Endothelial cell of umbilical vein (primary cell): Measurements from ENCODE around the gene CCDC59. TPM values are rescaled to one million over a fixed set of nuclear protein-coding genes. Genes with fewer than 3 reads are reported as not detected.

Experiments
- BruUV-seq: library from RNA; stranded (reverse); fragments of 400-500 nt; replicated peaks from 2 replicates; lab custom pipeline; 2021; lab: Mats Ljungman, UMichigan
- CTCF ChIA-PET: fragments of 300-600, 350-600 bp; sonication (Branson Sonifier 250); formaldehyde crosslinking; loops from one replicate; lab custom pipeline; 2021; ENCODE audit warnings: antibody characterized with exemption, inconsistent platforms; lab: Charles Lee
- POLR2A ChIA-PET: fragments of 300-600, 350-600 bp; sonication (Branson Sonifier 250); formaldehyde crosslinking; loops from one replicate; lab custom pipeline; 2021; ENCODE audit warnings: antibody characterized with exemption, inconsistent platforms; lab: Charles Lee
- DNase-seq: peaks from one replicate; pipeline ENCODE4 v3.0.0-alpha.2; 2011; ENCODE audit warnings: low read depth, low spot score
- FAIRE-seq: peaks from 2 replicates; lab custom pipeline; 2011; peaks lifted over from hg19 to GRCh38; lab: Jason Lieb, UNC
- H2AFZ ChIP-seq: 2 replicates; pipeline ENCODE4 v1.6.0; 2012; ENCODE audit warnings: low read depth, low read length, control low read depth, inconsistent platforms
- H3K27ac ChIP-seq: 2 replicates; pipeline ENCODE4 v1.5.1; 2011; ENCODE audit warnings: low read depth, mild to moderate bottlenecking, control low read depth, low read length, moderate library complexity; ENCODE audit not compliant: insufficient read depth
- H3K27me3 ChIP-seq, 2 experiments: 2 replicates each; pipeline versions ENCODE4 v1.6.0 to v1.6.1; 2011; ENCODE audit warnings: low read length in 2 of 2, mixed read lengths in 1 of 2; ENCODE audit not compliant: control insufficient read depth in 2 of 2, insufficient read depth in 2 of 2
- H3K36me3 ChIP-seq, 2 experiments: 2 replicates in 1 of 2; 3 replicates in 1 of 2; pipeline ENCODE4 v1.5.1; 2011; ENCODE audit warnings: low read length in 2 of 2, mild to moderate bottlenecking in 1 of 2, moderate library complexity in 1 of 2; ENCODE audit not compliant: control insufficient read depth in 2 of 2, insufficient read depth in 2 of 2; ENCODE audit errors: extremely low read depth in 1 of 2
- H3K4me1 ChIP-seq: 3 replicates; pipeline ENCODE4 v1.5.1; 2011; ENCODE audit warnings: mild to moderate bottlenecking, low read length; ENCODE audit not compliant: control insufficient read depth, insufficient read depth; ENCODE audit errors: extremely low read depth
- H3K4me2 ChIP-seq: 2 replicates; pipeline ENCODE4 v1.6.1; 2011; ENCODE audit warnings: low read length, control low read depth, mixed read lengths; ENCODE audit not compliant: insufficient read depth
- H3K4me3 ChIP-seq, 3 experiments: fragments of 200-600 bp in 1 of 3; sonication (generic), shearing (Covaris generic) in 1 of 3; replicated peaks in 1 of 3; 2 replicates each; pipeline ENCODE4 v1.5.1; 2011 to 2016; ENCODE audit warnings: control low read depth in 3 of 3, low read length in 3 of 3, mild to moderate bottlenecking in 2 of 3, inconsistent platforms in 1 of 3, low read depth in 1 of 3, moderate library complexity in 1 of 3; ENCODE audit not compliant: insufficient read depth in 1 of 3
- H3K79me2 ChIP-seq: 2 replicates; pipeline ENCODE4 v1.6.0; 2012; ENCODE audit warnings: low read length, inconsistent platforms; ENCODE audit not compliant: control insufficient read depth, insufficient read depth
- H3K9ac ChIP-seq: replicated peaks from 2 replicates; pipeline ENCODE3; 2011; ENCODE audit warnings: low read length, control low read depth; ENCODE audit not compliant: insufficient read depth; ENCODE audit errors: extremely low read depth
- H3K9me1 ChIP-seq: replicated peaks from 3 replicates; pipeline ENCODE4 v1.6.0; 2011; ENCODE audit warnings: mild to moderate bottlenecking, low read length; ENCODE audit not compliant: control insufficient read depth, insufficient read depth; ENCODE audit errors: extremely low read depth
- H3K9me3 ChIP-seq: replicated peaks from 2 replicates; pipeline ENCODE4 v1.5.1; 2012; ENCODE audit warnings: low read length, inconsistent platforms; ENCODE audit not compliant: control insufficient read depth, insufficient read depth
- H4K20me1 ChIP-seq: replicated peaks from 2 replicates; pipeline ENCODE3; 2011; ENCODE audit warnings: mild to moderate bottlenecking, low read length; ENCODE audit not compliant: control insufficient read depth, insufficient read depth; ENCODE audit errors: extremely low read depth
- CTCF ChIP-seq, 2 donors: IDR thresholded peaks; 1 replicate in 1 of 2; 2 replicates in 1 of 2; pipeline ENCODE4 v1.5.1; 2011; ENCODE audit warnings: low read length in 2 of 2, mild to moderate bottlenecking in 2 of 2, moderate library complexity in 2 of 2, control low read depth in 1 of 2, inconsistent platforms in 1 of 2, low read depth in 1 of 2; ENCODE audit not compliant: insufficient read depth in 1 of 2; ENCODE audit errors: extremely low read depth in 1 of 2
- GATA2 ChIP-seq: IDR thresholded peaks from 2 replicates; pipeline ENCODE4 v1.7.0; 2011; ENCODE audit warnings: low read depth, mild to moderate bottlenecking, moderate library complexity, mixed read lengths, low read length; ENCODE audit not compliant: insufficient read length, insufficient read depth
- JUN ChIP-seq: IDR thresholded peaks from 2 replicates; pipeline ENCODE4 v1.6.1; 2011; ENCODE audit warnings: borderline replicate concordance, low read depth; ENCODE audit not compliant: insufficient read length, insufficient read depth
- MAX ChIP-seq: IDR thresholded peaks from 2 replicates; pipeline ENCODE4 v1.6.1; 2011; ENCODE audit not compliant: insufficient read depth, insufficient read length
- MYC ChIP-seq: IDR thresholded peaks from one replicate; pipeline ENCODE4 v1.6.1; 2011; ENCODE audit warnings: mild to moderate bottlenecking, low read depth, low read length
- POLR2A ChIP-seq: IDR thresholded peaks from 2 replicates; pipeline ENCODE4 v1.6.1; 2012; ENCODE audit warnings: low read depth, mild to moderate bottlenecking, control low read depth, low read length
- POLR2AphosphoS5 ChIP-seq: IDR thresholded peaks from 2 replicates; pipeline ENCODE4 v1.6.1; 2012; ENCODE audit warnings: low read depth, mild to moderate bottlenecking, control low read depth, low read length, moderate library complexity; ENCODE audit not compliant: insufficient read depth
- dilution Hi-C: fragments of 300-500 bp; cut with MboI; formaldehyde crosslinking; loops from one replicate; pipeline ENCODE4 v1.15.0; 2019; ENCODE audit warnings: low sequenced_read_pairs; ENCODE audit not compliant: extremely low pct_ligation_motif_present
- intact Hi-C: fragments of 100-400 bp; cut with micrococcal nuclease; formaldehyde crosslinking; loops from one replicate; pipeline ENCODE4 v1.10.0; 2022
- polyA plus RNA-seq, 4 experiments: library from polyadenylated mRNA; depleted of rRNA in 3 of 4; stranded (reverse) in 3 of 4; unstranded in 1 of 4; fragments of >200 nt; gene quantifications; 2 replicates each; pipeline versions ENCODE4 v1.2.1 to v1.2.3, GENCODE V29; 2011 to 2012; ENCODE audit warnings: missing spikeins in 1 of 4
- total RNA-seq: library from RNA; stranded (reverse); gene quantifications from 2 replicates; pipeline ENCODE4 v1.2.3, GENCODE V29; 2021

The CCDC59 gene
- total and polyA plus RNA-seq, 2 donors (not counting 3 experiments of a cell fraction or from before 2014, with no cell fraction given) = 12.1 to 45.4 TPM

GRCh38 chr12:82325540-82326336 is 32.4 kb downstream of the CCDC59 start:
- dilution Hi-C loops (no loop called here), intact Hi-C loops (no loop called here)
- Histone ChIP-seq H3K4me1 (no peaks in the 10 kb centered on the region), H3K9ac (no peak overlapping the region), H3K9me1 (no peaks in the 10 kb centered on the region), H4K20me1 (no peaks in the 10 kb centered on the region), H3K79me2 (no peaks in the 10 kb centered on the region), H3K36me3 (no peaks in the 10 kb centered on the region), H3K27me3 (no peaks in the 10 kb centered on the region), H3K9me3 (no peaks in the 10 kb centered on the region), H3K27ac (no peak overlapping the region), H3K4me2 (no peak overlapping the region), H3K4me3 (no peak overlapping the region), H2AFZ (no peak overlapping the region)
- TF ChIP-seq MYC (no peak), POLR2AphosphoS5 (no peak), POLR2A (no peak), GATA2 (no peak), JUN (no peak), MAX (no peak)
- DNase-seq = no peak
- no TSS peak for BruUV-seq
- CTCF ChIA-PET = interaction anchor here (4.5 kb wide), 1 partner anchor 682 kb away, joined by 23 read pairs; no protein-coding TSS in a partner anchor
- FAIRE-seq = no peak
- POLR2A ChIA-PET = no interaction called here

- Histone ChIP-seq H3K4me3 (no peak overlapping the region), H3K4me2 (no peak overlapping the region), H3K4me1 (no peaks in the 10 kb centered on the region), H3K36me3 (no peaks in the 10 kb centered on the region), H3K9me1 (no peaks in the 10 kb centered on the region), H4K20me1 (no peaks in the 10 kb centered on the region), H2AFZ (no peak overlapping the region), H3K27ac (no peak overlapping the region), H3K27me3 (no peaks in the 10 kb centered on the region), H3K9ac (no peak overlapping the region), H3K9me3 (no peaks in the 10 kb centered on the region), H3K79me2 (no peaks in the 10 kb centered on the region)
- FAIRE-seq (no peak), DNase-seq (no peak)
- no peak for TF ChIP-seq POLR2AphosphoS5
- no peak for TF ChIP-seq CTCF (IDR thresholded peaks at IDR 0.05; ENCODE audit: extremely low read depth in 1 of 2, insufficient read depth in 1 of 2, low read depth in 1 of 2, low read length in 2 of 2)
- intact Hi-C loops (no loop called here), dilution Hi-C loops (no loop called here)
- ChIA-PET CTCF (no interaction called here), POLR2A (no interaction called here)
- no TSS peak for BruUV-seq
Measured at GRCh38 chr12:82319276-82319675, 38.9 kb downstream of the CCDC59 start.
